ENCODE results near the gene PRR5. TPM values are rescaled to one million over a fixed set of nuclear protein-coding genes. Genes with fewer than 3 reads are reported as not detected.
"Not testable (repeated sequence)": the region's sequence is repeated elsewhere in the genome, so short reads cannot be mapped to it uniquely, and the experiment has no call there.

Gene PRR5
- polyA plus RNA-seq, 4 donors, result 37.0 to 80.5 (median 61.8) TPM

GRCh38 chr22:44668190-44668885, 33.7 kb upstream of the PRR5 start:
- H3K4me3 ChIP-seq (ENCODE audit: low read depth in 1 of 3, low read length in 3 of 3), result peak overlapping the region; percentile 15 to 66 (median 38)
- peak overlapping the region in 2 of 3 donors; percentile 74 to 78 for H3K27ac ChIP-seq (ENCODE audit: low read depth in 1 of 3, low read length in 2 of 3)
- FAIRE-seq (no peak), DNase-seq (peak in 1 of 2 donors; percentile 59)
- peaks cover 0 to 11% (median 0%) of the 10 kb centered on the region in 3 donors for H3K4me1 ChIP-seq (ENCODE audit: control insufficient read depth in 3 of 3, insufficient read depth in 2 of 3, low read depth in 1 of 3, low read length in 2 of 3)
- H3K27me3 ChIP-seq (ENCODE audit: control insufficient read depth in 3 of 3, insufficient read depth in 3 of 3, low read length in 3 of 3), result peaks cover 0 to 17% (median 0%) of the 10 kb centered on the region in 3 donors
- H3K36me3 ChIP-seq (ENCODE audit: control insufficient read depth in 3 of 3, insufficient read depth in 2 of 3, low read depth in 1 of 3, low read length in 3 of 3), result no peaks in the 10 kb centered on the region
- peaks cover 0 to under 1% of the 10 kb centered on the region in 2 donors for H3K9me3 ChIP-seq (ENCODE audit: control insufficient read depth in 2 of 2, insufficient read depth in 1 of 2, low read depth in 1 of 2, low read length in 1 of 2)
- 0 to 1% (median 1%) methylated on average over 29 to 87 of the region's 87 CpGs for WGBS, 3 donors

- DNase-seq (peak in 1 of 2 donors; percentile 31), FAIRE-seq (no peak)
- Histone ChIP-seq H3K36me3 (ENCODE audit: control insufficient read depth in 3 of 3, insufficient read depth in 2 of 3, low read depth in 1 of 3, low read length in 3 of 3) (no peaks in the 10 kb centered on the region), H3K27ac (ENCODE audit: low read depth in 1 of 3, low read length in 2 of 3) (no peak overlapping the region), H3K4me1 (ENCODE audit: control insufficient read depth in 3 of 3, insufficient read depth in 2 of 3, low read depth in 1 of 3, low read length in 2 of 3) (peaks cover 0 to 11% (median 0%) of the 10 kb centered on the region in 3 donors), H3K27me3 (ENCODE audit: control insufficient read depth in 3 of 3, insufficient read depth in 3 of 3, low read length in 3 of 3) (peaks cover 0 to 17% (median 0%) of the 10 kb centered on the region in 3 donors), H3K4me3 (ENCODE audit: low read depth in 1 of 3, low read length in 3 of 3) (peak overlapping the region; percentile 38 to 66 (median 38)), H3K9me3 (ENCODE audit: control insufficient read depth in 2 of 2, insufficient read depth in 1 of 2, low read depth in 1 of 2, low read length in 1 of 2) (no peaks in the 10 kb centered on the region)
- 2 to 12% (median 11%) methylated on average over 14 to 45 of the region's 45 CpGs for WGBS, 3 donors
These were observed 33.0 kb upstream of the PRR5 start for GRCh38 chr22:44668886-44669521.

GRCh38 chr22:44669561-44669976, 32.4 kb upstream of the PRR5 start:
- Histone ChIP-seq H3K36me3 (ENCODE audit: control insufficient read depth in 3 of 3, insufficient read depth in 2 of 3, low read depth in 1 of 3, low read length in 3 of 3) (no peaks in the 10 kb centered on the region), H3K9me3 (ENCODE audit: control insufficient read depth in 2 of 2, insufficient read depth in 1 of 2, low read depth in 1 of 2, low read length in 1 of 2) (no peaks in the 10 kb centered on the region), H3K27ac (ENCODE audit: low read depth in 1 of 3, low read length in 2 of 3) (no peak overlapping the region), H3K27me3 (ENCODE audit: control insufficient read depth in 3 of 3, insufficient read depth in 3 of 3, low read length in 3 of 3) (peaks cover 0 to 17% (median 0%) of the 10 kb centered on the region in 3 donors), H3K4me1 (ENCODE audit: control insufficient read depth in 3 of 3, insufficient read depth in 2 of 3, low read depth in 1 of 3, low read length in 2 of 3) (peaks cover 0 to 11% (median 0%) of the 10 kb centered on the region in 3 donors), H3K4me3 (ENCODE audit: low read depth in 1 of 3, low read length in 3 of 3) (peak overlapping the region in 1 of 3 donors; percentile 38)
- FAIRE-seq (no peak), DNase-seq (peak in 1 of 2 donors; percentile 23)
- 51 to 62% (median 58%) methylated on average over 9 of the region's 9 CpGs for WGBS, 3 donors

GRCh38 chr22:44670220-44670988, 31.6 kb upstream of the PRR5 start:
- no peaks in the 10 kb centered on the region for H3K9me3 ChIP-seq (ENCODE audit: control insufficient read depth in 2 of 2, insufficient read depth in 1 of 2, low read depth in 1 of 2, low read length in 1 of 2)
- no peak for DNase-seq
- no peak for FAIRE-seq
- H3K27ac ChIP-seq (ENCODE audit: low read depth in 1 of 3, low read length in 2 of 3), result no peak overlapping the region
- H3K4me3 ChIP-seq (ENCODE audit: low read depth in 1 of 3, low read length in 3 of 3), result no peak overlapping the region
- peaks cover 0 to 17% (median 0%) of the 10 kb centered on the region in 3 donors for H3K27me3 ChIP-seq (ENCODE audit: control insufficient read depth in 3 of 3, insufficient read depth in 3 of 3, low read length in 3 of 3)
- H3K4me1 ChIP-seq (ENCODE audit: control insufficient read depth in 3 of 3, insufficient read depth in 2 of 3, low read depth in 1 of 3, low read length in 2 of 3), result peaks cover 0 to 11% (median 0%) of the 10 kb centered on the region in 3 donors
- WGBS, 3 donors, result 74 to 78% (median 74%) methylated on average over 20 of the region's 20 CpGs
- H3K36me3 ChIP-seq (ENCODE audit: control insufficient read depth in 3 of 3, insufficient read depth in 2 of 3, low read depth in 1 of 3, low read length in 3 of 3), result no peaks in the 10 kb centered on the region

DNA sequence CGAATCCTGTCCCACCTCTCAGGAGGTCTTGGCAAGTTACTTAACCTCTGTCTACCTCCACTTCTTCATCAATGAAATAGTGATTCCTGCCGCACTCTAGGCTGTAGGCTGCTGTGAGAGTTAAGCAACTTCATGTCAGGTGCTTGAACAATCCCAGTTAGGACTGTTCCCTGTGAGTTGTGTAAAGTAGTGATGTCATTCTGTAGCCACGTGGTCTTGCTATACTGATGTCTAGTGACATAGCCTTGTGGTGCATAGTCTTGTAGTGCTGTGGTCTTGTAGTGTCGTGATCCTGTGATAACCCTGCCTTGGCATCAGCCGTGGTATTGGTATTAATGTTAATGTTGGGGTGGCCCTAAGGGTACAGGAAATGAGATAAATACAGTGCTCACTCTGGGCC, 30.3 kb upstream of the PRR5 start:
- Histone ChIP-seq H3K36me3 (ENCODE audit: control insufficient read depth in 3 of 3, insufficient read depth in 2 of 3, low read depth in 1 of 3, low read length in 3 of 3) (no peaks in the 10 kb centered on the region), H3K9me3 (ENCODE audit: control insufficient read depth in 2 of 2, insufficient read depth in 1 of 2, low read depth in 1 of 2, low read length in 1 of 2) (no peaks in the 10 kb centered on the region), H3K4me1 (ENCODE audit: control insufficient read depth in 3 of 3, insufficient read depth in 2 of 3, low read depth in 1 of 3, low read length in 2 of 3) (peaks cover 0 to 20% (median 0%) of the 10 kb centered on the region in 3 donors), H3K27ac (ENCODE audit: low read depth in 1 of 3, low read length in 2 of 3) (peak overlapping the region in 1 of 3 donors; percentile 2), H3K4me3 (ENCODE audit: low read depth in 1 of 3, low read length in 3 of 3) (no peak overlapping the region), H3K27me3 (ENCODE audit: control insufficient read depth in 3 of 3, insufficient read depth in 3 of 3, low read length in 3 of 3) (peaks cover 0 to 17% (median 0%) of the 10 kb centered on the region in 3 donors)
- peak; percentile 46 to 92 for DNase-seq
- WGBS, 3 donors, result 27 to 55% (median 39%) methylated on average over 5 of the region's 5 CpGs
- no peak for FAIRE-seq

DNA sequence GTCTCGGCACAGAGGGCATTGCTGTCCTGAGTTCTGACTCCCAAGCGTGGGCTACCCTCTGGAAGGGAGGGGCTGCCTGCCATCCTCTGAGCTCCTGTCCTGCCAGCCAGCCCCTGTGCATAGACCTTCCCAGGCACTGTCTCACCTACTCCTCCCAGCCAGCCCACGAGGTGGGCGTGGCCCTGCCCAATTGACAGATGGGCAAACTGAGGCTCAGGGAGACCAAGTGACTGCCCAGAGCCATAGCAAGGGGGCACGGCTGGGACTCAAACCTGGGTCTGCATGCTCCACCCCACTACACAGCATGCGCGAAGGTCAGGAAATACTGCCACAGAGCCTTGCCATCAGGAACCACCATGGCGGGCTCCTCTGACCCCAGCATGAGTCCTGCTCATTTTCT, 29.4 kb upstream of the PRR5 start:
- Histone ChIP-seq H3K9me3 (ENCODE audit: control insufficient read depth in 2 of 2, insufficient read depth in 1 of 2, low read depth in 1 of 2, low read length in 1 of 2) (no peaks in the 10 kb centered on the region), H3K4me3 (ENCODE audit: low read depth in 1 of 3, low read length in 3 of 3) (no peak overlapping the region), H3K27me3 (ENCODE audit: control insufficient read depth in 3 of 3, insufficient read depth in 3 of 3, low read length in 3 of 3) (peaks cover 0 to 17% (median 0%) of the 10 kb centered on the region in 3 donors), H3K27ac (ENCODE audit: low read depth in 1 of 3, low read length in 2 of 3) (no peak overlapping the region), H3K36me3 (ENCODE audit: control insufficient read depth in 3 of 3, insufficient read depth in 2 of 3, low read depth in 1 of 3, low read length in 3 of 3) (no peaks in the 10 kb centered on the region), H3K4me1 (ENCODE audit: control insufficient read depth in 3 of 3, insufficient read depth in 2 of 3, low read depth in 1 of 3, low read length in 2 of 3) (peaks cover 0 to 20% (median 0%) of the 10 kb centered on the region in 3 donors)
- FAIRE-seq (no peak), DNase-seq (no peak)
- WGBS, 3 donors, result 78 to 88% (median 81%) methylated on average over 8 of the region's 8 CpGs

- H3K27me3 ChIP-seq (ENCODE audit: control insufficient read depth in 3 of 3, insufficient read depth in 3 of 3, low read length in 3 of 3), result peaks cover 0 to 11% (median 0%) of the 10 kb centered on the region in 3 donors
- 77 to 91% (median 82%) methylated on average over 8 of the region's 8 CpGs for WGBS, 3 donors
- H3K4me1 ChIP-seq (ENCODE audit: control insufficient read depth in 3 of 3, insufficient read depth in 2 of 3, low read depth in 1 of 3, low read length in 2 of 3), result peaks cover 0 to 20% (median 0%) of the 10 kb centered on the region in 3 donors
- H3K4me3 ChIP-seq (ENCODE audit: low read depth in 1 of 3, low read length in 3 of 3), result no peak overlapping the region
- no peaks in the 10 kb centered on the region for H3K36me3 ChIP-seq (ENCODE audit: control insufficient read depth in 3 of 3, insufficient read depth in 2 of 3, low read depth in 1 of 3, low read length in 3 of 3)
- no peaks in the 10 kb centered on the region for H3K9me3 ChIP-seq (ENCODE audit: control insufficient read depth in 2 of 2, insufficient read depth in 1 of 2, low read depth in 1 of 2, low read length in 1 of 2)
- H3K27ac ChIP-seq (ENCODE audit: low read depth in 1 of 3, low read length in 2 of 3), result no peak overlapping the region
- no peak for FAIRE-seq
- DNase-seq, result peak in 1 of 2 donors; percentile 1
These were observed 28.6 kb upstream of the PRR5 start for GRCh38 chr22:44673406-44673805.

DNA sequence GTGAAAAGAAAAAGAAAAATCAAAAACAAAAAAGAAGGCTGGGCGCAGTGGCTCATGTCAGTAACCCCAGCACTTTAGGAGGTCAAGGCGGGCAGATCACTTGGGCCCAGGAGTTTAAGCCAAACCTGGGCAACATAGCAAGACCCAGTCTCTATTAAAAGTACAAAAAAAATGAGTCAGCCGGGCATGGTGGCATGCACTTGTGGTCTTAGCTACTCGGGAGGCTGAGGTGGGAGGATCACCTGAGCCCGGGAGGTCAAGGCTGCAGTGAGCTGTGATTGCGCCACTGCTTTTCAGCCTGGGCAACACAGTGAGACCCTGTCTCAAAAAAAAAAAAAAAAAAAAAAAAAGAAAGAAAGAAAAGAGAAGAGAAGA, 26.0 kb upstream of the PRR5 start:
- H3K9me3 ChIP-seq (ENCODE audit: control insufficient read depth in 2 of 2, insufficient read depth in 1 of 2, low read depth in 1 of 2, low read length in 1 of 2); H3K36me3 ChIP-seq (ENCODE audit: control insufficient read depth in 3 of 3, insufficient read depth in 2 of 3, low read depth in 1 of 3, low read length in 3 of 3); FAIRE-seq; DNase-seq; H3K27me3 ChIP-seq (ENCODE audit: control insufficient read depth in 3 of 3, insufficient read depth in 3 of 3, low read length in 3 of 3); H3K4me3 ChIP-seq (ENCODE audit: low read depth in 1 of 3, low read length in 3 of 3): not testable (repeated sequence)
- Histone ChIP-seq H3K27ac (ENCODE audit: low read depth in 1 of 3, low read length in 2 of 3) (peak overlapping the region in 1 of 3 donors; percentile 86), H3K4me1 (ENCODE audit: control insufficient read depth in 3 of 3, insufficient read depth in 2 of 3, low read depth in 1 of 3, low read length in 2 of 3) (peaks cover 0 to 12% (median 0%) of the 10 kb centered on the region in 3 donors)
- 72 to 84% (median 78%) methylated on average over 6 of the region's 6 CpGs for WGBS, 3 donors

Measured in small intestine (tissue), 7 donors.